Breast epithelium (tissue), 4 donors: Measurements from ENCODE around the gene HIVEP3. TPM values are rescaled to one million over a fixed set of nuclear protein-coding genes. Genes with fewer than 3 reads are reported as not detected.

Experiments
- DNase-seq, 2 donors: peaks; one replicate each; pipeline ENCODE4 v3.0.0-alpha.2; 2019; ENCODE audit warnings: low spot score in 2 of 2
- H3K27ac ChIP-seq, 2 donors: fragments of 200-600 bp; sonication (generic) in 1 of 2; one replicate each; pipeline ENCODE4 v1.5.1; 2016 to 2019; ENCODE audit warnings: mild to moderate bottlenecking in 1 of 2
- H3K27me3 ChIP-seq, 2 donors: fragments of 200-600 bp; sonication (generic) in 1 of 2; one replicate each; pipeline versions ENCODE4 v1.5.1 to v1.6.0; 2017 to 2019; ENCODE audit warnings: control low read depth in 1 of 2, mild to moderate bottlenecking in 1 of 2
- H3K36me3 ChIP-seq: fragments of 200-600 bp; one replicate; pipeline ENCODE4 v1.5.1; 2019
- H3K4me1 ChIP-seq, 2 donors: fragments of 200-600 bp; sonication (generic); one replicate each; pipeline ENCODE4 v1.5.1; 2016 to 2019; ENCODE audit warnings: control low read depth in 1 of 2
- H3K4me3 ChIP-seq, 3 donors: fragments of 200-600 bp; sonication (generic); 1 replicate in 2 of 3; 2 replicates in 1 of 3; pipeline ENCODE4 v1.5.1; 2016 to 2019; ENCODE audit warnings: mild to moderate bottlenecking in 3 of 3, moderate library complexity in 2 of 3
- H3K9me3 ChIP-seq, 2 donors: fragments of 200-600 bp; sonication (generic) in 1 of 2; one replicate each; pipeline ENCODE4 v1.5.1; 2016 to 2019; ENCODE audit warnings: control low read depth in 1 of 2
- POLR2A ChIP-seq: fragments of 450-650 bp; IDR thresholded peaks from one replicate; pipeline ENCODE4 v1.6.1; 2016; ENCODE audit warnings: antibody characterized with exemption, mild to moderate bottlenecking, moderate library complexity
- POLR2AphosphoS5 ChIP-seq, 3 donors: sonication (generic); formaldehyde crosslinking; IDR thresholded peaks; one replicate each; pipeline ENCODE4 v1.6.1; 2017; ENCODE audit warnings: antibody characterized with exemption in 3 of 3
- intact Hi-C: fragments of 100-400 bp; cut with DNase I; formaldehyde crosslinking; loops from one replicate; pipeline ENCODE4 v1.15.1; 2023; ENCODE audit warnings: low total_unique reads
- total RNA-seq, 3 donors: library from RNA; depleted of rRNA; stranded (reverse); fragments of >200 nt; gene quantifications; one replicate each; pipeline ENCODE4 v1.1.0, GENCODE V29; 2016
- TF ChIP-seq, protein P1 (sequence below), 3 donors: fragments of 450-650 bp; IDR thresholded peaks; one replicate each; pipeline ENCODE4 v1.5.1; 2016 to 2017; ENCODE audit warnings: antibody characterized with exemption in 3 of 3, mild to moderate bottlenecking in 3 of 3, moderate library complexity in 3 of 3

Gene HIVEP3
- total RNA-seq, 3 donors from 2014 or later = 3.5 to 13.5 (median 9.2) TPM

- H3K4me1 ChIP-seq = no peaks in the 10 kb centered on the region
- H3K27ac ChIP-seq = no peak overlapping the region
- no peaks in the 10 kb centered on the region for H3K9me3 ChIP-seq
- intact Hi-C loops = no loop called here
- no peaks in the 10 kb centered on the region for H3K27me3 ChIP-seq
- H3K4me3 ChIP-seq = no peak overlapping the region
- TF ChIP-seq POLR2AphosphoS5 (IDR thresholded peaks at IDR 0.05) = no peak
- TF ChIP-seq POLR2A = no peak
- TF ChIP-seq, protein P1, sequence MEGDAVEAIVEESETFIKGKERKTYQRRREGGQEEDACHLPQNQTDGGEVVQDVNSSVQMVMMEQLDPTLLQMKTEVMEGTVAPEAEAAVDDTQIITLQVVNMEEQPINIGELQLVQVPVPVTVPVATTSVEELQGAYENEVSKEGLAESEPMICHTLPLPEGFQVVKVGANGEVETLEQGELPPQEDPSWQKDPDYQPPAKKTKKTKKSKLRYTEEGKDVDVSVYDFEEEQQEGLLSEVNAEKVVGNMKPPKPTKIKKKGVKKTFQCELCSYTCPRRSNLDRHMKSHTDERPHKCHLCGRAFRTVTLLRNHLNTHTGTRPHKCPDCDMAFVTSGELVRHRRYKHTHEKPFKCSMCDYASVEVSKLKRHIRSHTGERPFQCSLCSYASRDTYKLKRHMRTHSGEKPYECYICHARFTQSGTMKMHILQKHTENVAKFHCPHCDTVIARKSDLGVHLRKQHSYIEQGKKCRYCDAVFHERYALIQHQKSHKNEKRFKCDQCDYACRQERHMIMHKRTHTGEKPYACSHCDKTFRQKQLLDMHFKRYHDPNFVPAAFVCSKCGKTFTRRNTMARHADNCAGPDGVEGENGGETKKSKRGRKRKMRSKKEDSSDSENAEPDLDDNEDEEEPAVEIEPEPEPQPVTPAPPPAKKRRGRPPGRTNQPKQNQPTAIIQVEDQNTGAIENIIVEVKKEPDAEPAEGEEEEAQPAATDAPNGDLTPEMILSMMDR (IDR thresholded peaks at IDR 0.05) = no peak
- no peak for DNase-seq
- H3K36me3 ChIP-seq = no peaks in the 10 kb centered on the region
Measured at GRCh38 chr1:41648844-41649243, 269.9 kb downstream of the HIVEP3 start.

GRCh38 chr1:41648230-41648629 is 270.5 kb downstream of the HIVEP3 start:
- Histone ChIP-seq H3K9me3 (no peaks in the 10 kb centered on the region), H3K4me1 (no peaks in the 10 kb centered on the region), H3K4me3 (no peak overlapping the region), H3K27ac (no peak overlapping the region), H3K36me3 (no peaks in the 10 kb centered on the region), H3K27me3 (no peaks in the 10 kb centered on the region)
- no peak for DNase-seq
- TF ChIP-seq POLR2AphosphoS5 (IDR thresholded peaks at IDR 0.05) (no peak), POLR2A (no peak)
- TF ChIP-seq, protein P1 (IDR thresholded peaks at IDR 0.05) = no peak
- intact Hi-C loops = no loop called here

DNA sequence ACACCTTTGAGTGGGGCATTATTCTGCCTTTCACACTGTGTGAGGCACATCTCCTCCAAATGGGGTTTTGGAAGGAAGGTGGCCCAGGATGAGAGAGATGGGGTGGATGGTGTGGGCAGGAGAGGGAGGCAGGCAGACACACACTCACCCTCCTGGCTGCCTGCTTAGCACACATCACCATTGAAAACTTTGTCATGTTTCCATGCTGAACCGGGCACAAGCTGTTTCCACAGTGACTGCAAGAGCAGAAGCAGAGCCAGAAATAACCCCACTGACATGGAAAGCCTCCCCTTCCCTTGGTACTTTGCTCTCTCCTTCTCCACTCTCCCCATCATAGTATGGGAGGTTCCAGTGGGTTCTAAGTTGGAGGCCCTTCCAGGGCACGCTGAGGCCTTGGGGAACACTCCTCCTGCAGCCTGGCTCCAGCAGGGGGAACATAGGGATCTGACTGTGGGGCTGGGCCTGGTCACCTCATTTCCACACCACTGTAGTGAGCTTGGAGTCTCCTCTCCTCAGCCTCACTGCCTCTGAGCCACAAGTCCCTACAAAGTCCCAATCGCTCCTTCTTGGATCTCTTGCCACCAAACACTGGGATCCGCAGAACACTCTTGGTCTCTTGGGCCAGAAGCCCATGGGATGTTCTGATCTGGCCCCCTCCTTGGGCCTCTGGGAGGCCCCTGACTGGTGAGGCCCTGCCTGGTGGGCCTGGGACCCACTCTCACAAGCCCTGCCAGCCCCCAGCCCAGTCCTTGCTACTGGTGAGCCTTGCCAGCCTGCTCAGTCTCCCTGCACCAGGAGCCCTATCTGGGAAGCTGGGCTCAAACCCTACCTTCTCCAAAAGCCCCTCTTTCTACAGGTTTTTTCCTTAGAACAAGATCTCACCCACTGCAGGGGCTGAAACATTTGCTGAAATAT is 271.2 kb downstream of the HIVEP3 start:
- Histone ChIP-seq H3K27ac (no peak overlapping the region), H3K4me3 (no peak overlapping the region), H3K36me3 (no peaks in the 10 kb centered on the region), H3K4me1 (no peaks in the 10 kb centered on the region), H3K27me3 (no peaks in the 10 kb centered on the region), H3K9me3 (no peaks in the 10 kb centered on the region)
- DNase-seq = no peak
- intact Hi-C loops = no loop called here
- TF ChIP-seq, protein P1 (IDR thresholded peaks at IDR 0.05) = no peak
- TF ChIP-seq POLR2AphosphoS5 (IDR thresholded peaks at IDR 0.05) = no peak
- TF ChIP-seq POLR2A = no peak

DNA sequence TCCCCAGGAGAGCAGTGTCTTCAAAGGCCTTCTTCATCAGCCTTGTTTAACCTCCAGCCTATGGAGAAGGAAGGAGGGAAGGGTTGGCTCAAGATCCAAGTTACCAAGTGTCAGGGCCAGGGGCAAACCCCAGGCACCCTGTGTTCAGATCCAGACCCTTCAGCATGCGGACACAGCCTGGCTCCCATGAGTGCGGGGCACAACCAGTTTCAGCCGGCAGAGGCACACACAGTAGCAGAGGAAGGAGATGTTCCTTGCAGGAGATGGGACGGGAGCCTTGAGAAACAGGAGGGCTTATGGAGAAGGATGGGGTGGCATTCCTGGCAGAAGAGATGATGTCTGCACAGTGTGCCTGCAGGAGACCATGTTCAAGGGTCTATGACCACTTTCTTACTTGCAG is 272.5 kb downstream of the HIVEP3 start:
- TF ChIP-seq POLR2A = no peak
- TF ChIP-seq, protein P1 (IDR thresholded peaks at IDR 0.05) = no peak
- TF ChIP-seq POLR2AphosphoS5 (IDR thresholded peaks at IDR 0.05) = no peak
- no peaks in the 10 kb centered on the region for H3K4me1 ChIP-seq
- no peak overlapping the region for H3K4me3 ChIP-seq
- H3K9me3 ChIP-seq = no peaks in the 10 kb centered on the region
- H3K27me3 ChIP-seq = no peaks in the 10 kb centered on the region
- DNase-seq = no peak
- intact Hi-C loops = no loop called here
- H3K27ac ChIP-seq = no peak overlapping the region
- H3K36me3 ChIP-seq = no peaks in the 10 kb centered on the region

DNA sequence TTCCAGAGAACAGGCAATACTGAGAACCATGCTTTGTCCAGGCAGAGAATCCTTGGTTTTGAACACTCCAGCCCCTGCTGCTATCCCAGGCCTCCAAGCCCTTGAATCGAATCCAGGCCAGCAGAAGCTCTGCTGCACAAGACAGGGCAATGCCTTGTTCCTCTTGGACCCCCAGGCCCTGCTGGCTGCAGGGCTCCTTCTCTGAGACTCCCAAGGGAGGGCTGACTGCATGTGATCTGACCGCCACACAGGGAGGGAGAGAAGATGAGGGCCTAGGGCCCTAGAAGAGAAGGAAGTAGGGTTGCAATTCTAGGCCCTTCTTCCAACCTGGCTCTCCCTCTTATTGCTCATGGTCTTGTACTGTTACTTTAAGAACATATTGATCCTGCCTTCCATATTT is 273.7 kb downstream of the HIVEP3 start:
- TF ChIP-seq POLR2A = no peak
- TF ChIP-seq, protein P1 (IDR thresholded peaks at IDR 0.05) = no peak
- TF ChIP-seq POLR2AphosphoS5 (IDR thresholded peaks at IDR 0.05) = no peak
- no peak for DNase-seq

More for the DNA sequence above, 273.7 kb downstream of the HIVEP3 start:
- H3K4me3 ChIP-seq = no peak overlapping the region
- H3K36me3 ChIP-seq = no peaks in the 10 kb centered on the region
- H3K9me3 ChIP-seq = no peaks in the 10 kb centered on the region
- no peaks in the 10 kb centered on the region for H3K4me1 ChIP-seq
- intact Hi-C loops = loop anchor here (1.0 kb wide), 1 partner anchor 19 kb away; no protein-coding TSS in a partner anchor
- H3K27me3 ChIP-seq = no peaks in the 10 kb centered on the region
- no peak overlapping the region for H3K27ac ChIP-seq
